H9 (cell line): Measurements from ENCODE around the gene FGA. TPM values are rescaled to one million over a fixed set of nuclear protein-coding genes. Genes with fewer than 3 reads are reported as not detected.

Source experiments
- DNase-seq: peaks from one replicate; pipeline ENCODE4 v3.0.0-alpha.2; 2017
- H2AFZ ChIP-seq: one replicate; pipeline ENCODE4 v1.6.1; 2013; ENCODE audit warnings: mild to moderate bottlenecking, low read length, control low read depth, moderate library complexity
- H2AK5ac ChIP-seq: 2 replicates; pipeline ENCODE4 v1.6.1; 2013; ENCODE audit warnings: low read length, control low read depth, mixed read lengths; ENCODE audit not compliant: insufficient read length
- H2BK120ac ChIP-seq: one replicate; pipeline ENCODE4 v1.6.1; 2013; ENCODE audit warnings: low read depth, mild to moderate bottlenecking, low read length, control low read depth, inconsistent platforms; ENCODE audit not compliant: poor library complexity, severe bottlenecking
- H2BK12ac ChIP-seq: 2 replicates; pipeline ENCODE4 v1.6.1; 2013; ENCODE audit warnings: low read length, control low read depth, mixed read lengths, low read depth; ENCODE audit not compliant: insufficient read length
- H2BK15ac ChIP-seq: 2 replicates; pipeline ENCODE4 v1.6.1; 2013; ENCODE audit warnings: low read depth, low read length, control low read depth
- H2BK20ac ChIP-seq: one replicate; pipeline ENCODE4 v1.6.1; 2013; ENCODE audit warnings: low read depth, mild to moderate bottlenecking, low read length, control low read depth, inconsistent platforms; ENCODE audit not compliant: poor library complexity, severe bottlenecking
- H2BK5ac ChIP-seq: 2 replicates; pipeline ENCODE4 v1.6.1; 2013; ENCODE audit warnings: low read length, control low read depth, mixed read lengths; ENCODE audit not compliant: insufficient read length
- H3K14ac ChIP-seq: 2 replicates; pipeline ENCODE4 v1.6.1; 2013; ENCODE audit warnings: low read length, control low read depth; ENCODE audit not compliant: insufficient read depth
- H3K18ac ChIP-seq: 2 replicates; pipeline ENCODE4 v1.6.1; 2013; ENCODE audit warnings: low read depth, mild to moderate bottlenecking, mixed read lengths, low read length, control low read depth; ENCODE audit not compliant: insufficient read length
- H3K23ac ChIP-seq: 2 replicates; pipeline ENCODE4 v1.6.1; 2013; ENCODE audit warnings: low read length, control low read depth, mixed read lengths, low read depth; ENCODE audit not compliant: insufficient read length
- H3K23me2 ChIP-seq: 2 replicates; pipeline ENCODE4 v1.6.1; 2013; ENCODE audit warnings: low read depth, mild to moderate bottlenecking, mixed read lengths, low read length, control low read depth; ENCODE audit not compliant: insufficient read length, poor library complexity, severe bottlenecking
- H3K27ac ChIP-seq: 2 replicates; pipeline ENCODE4 v1.5.1; 2013; ENCODE audit warnings: low read length, control low read depth, mixed read lengths, low read depth; ENCODE audit not compliant: insufficient read length
- H3K27me3 ChIP-seq: 2 replicates; pipeline ENCODE4 v1.6.1; 2013; ENCODE audit warnings: low read length, control low read depth, inconsistent platforms; ENCODE audit not compliant: insufficient read depth
- H3K4ac ChIP-seq: 2 replicates; pipeline ENCODE4 v1.6.1; 2013; ENCODE audit warnings: low read depth, mild to moderate bottlenecking, control low read depth, inconsistent platforms, low read length, moderate library complexity
- H3K4me1 ChIP-seq: 2 replicates; pipeline ENCODE4 v1.6.1; 2013; ENCODE audit warnings: low read length, control low read depth, inconsistent platforms; ENCODE audit not compliant: insufficient read depth
- H3K4me2 ChIP-seq: 2 replicates; pipeline ENCODE4 v1.6.1; 2013; ENCODE audit warnings: low read length, control low read depth, mixed read lengths; ENCODE audit not compliant: insufficient read length, insufficient read depth
- H3K56ac ChIP-seq: 2 replicates; pipeline ENCODE4 v1.6.1; 2013; ENCODE audit warnings: low read depth, mild to moderate bottlenecking, mixed read lengths, low read length, control low read depth; ENCODE audit not compliant: insufficient read length
- H3K79me1 ChIP-seq: 2 replicates; pipeline ENCODE4 v1.6.1; 2013; ENCODE audit warnings: low read depth, mild to moderate bottlenecking, moderate library complexity, low read length, control low read depth, inconsistent platforms; ENCODE audit not compliant: insufficient read depth, poor library complexity, severe bottlenecking
- H3K79me2 ChIP-seq: 2 replicates; pipeline ENCODE4 v1.6.1; 2013; ENCODE audit warnings: low read length, control low read depth, inconsistent platforms; ENCODE audit not compliant: insufficient read depth
- H3K9ac ChIP-seq: 2 replicates; pipeline ENCODE4 v1.6.1; 2013; ENCODE audit warnings: low read length, control low read depth, mixed read lengths; ENCODE audit not compliant: insufficient read length; ENCODE audit errors: extremely low read depth
- H3K9me3 ChIP-seq: one replicate; pipeline ENCODE4 v1.6.1; 2013; ENCODE audit warnings: low read depth, low read length, inconsistent platforms; ENCODE audit not compliant: control insufficient read depth
- H3T11ph ChIP-seq: one replicate; pipeline ENCODE4 v1.6.1; 2013; ENCODE audit warnings: mild to moderate bottlenecking, low read length, control low read depth, inconsistent platforms
- H4K20me1 ChIP-seq: one replicate; pipeline ENCODE4 v1.6.1; 2013; ENCODE audit not compliant: control insufficient read depth, insufficient read length, insufficient read depth
- H4K5ac ChIP-seq: 2 replicates; pipeline ENCODE4 v1.6.1; 2013; ENCODE audit warnings: low read depth, mild to moderate bottlenecking, mixed read lengths, low read length, control low read depth; ENCODE audit not compliant: insufficient read length
- H4K8ac ChIP-seq: replicated peaks from 2 replicates; pipeline ENCODE4 v1.6.1; 2013; ENCODE audit warnings: low read length, control low read depth, mixed read lengths, low read depth; ENCODE audit not compliant: insufficient read length
- H4K91ac ChIP-seq: 2 replicates; pipeline ENCODE4 v1.6.1; 2013; ENCODE audit warnings: low read depth, mild to moderate bottlenecking, moderate library complexity, mixed read lengths, low read length, control low read depth; ENCODE audit not compliant: insufficient read length
- H3K27ac Mint-ChIP-seq, 3 experiments: 2 replicates in 2 of 3; 3 replicates in 1 of 3; pipeline ENCODE4 v1.8.0; 2020 to 2021; ENCODE audit warnings: mixed read lengths in 3 of 3, mild to moderate bottlenecking in 1 of 3, moderate library complexity in 1 of 3
- H3K27me3 Mint-ChIP-seq: 2 replicates; pipeline ENCODE4 v1.8.0; 2021; ENCODE audit warnings: low read depth, mild to moderate bottlenecking, moderate library complexity, mixed read lengths
- H3K36me3 Mint-ChIP-seq, 3 experiments: 2 replicates in 2 of 3; 3 replicates in 1 of 3; pipeline ENCODE4 v1.8.0; 2020 to 2021; ENCODE audit warnings: low read depth in 3 of 3, mixed read lengths in 3 of 3; ENCODE audit not compliant: insufficient read depth in 1 of 3
- H3K4me1 Mint-ChIP-seq, 2 experiments: 2 replicates each; pipeline ENCODE4 v1.8.0; 2020; ENCODE audit warnings: mixed read lengths in 2 of 2
- H3K4me3 Mint-ChIP-seq, 2 experiments: 2 replicates in 1 of 2; 3 replicates in 1 of 2; pipeline ENCODE4 v1.8.0; 2020 to 2021; ENCODE audit warnings: mild to moderate bottlenecking in 2 of 2, mixed read lengths in 2 of 2, moderate library complexity in 1 of 2
- H3K9me3 Mint-ChIP-seq, 2 experiments: 2 replicates in 1 of 2; 3 replicates in 1 of 2; pipeline ENCODE4 v1.8.0; 2020; ENCODE audit warnings: mild to moderate bottlenecking in 2 of 2, mixed read lengths in 2 of 2, moderate library complexity in 1 of 2
- WGBS: extraction: QIAGEN DNeasy Blood & Tissue Kit; methylation state at CpG from one replicate; pipeline ENCODE4 v1.1.7; 2013; ENCODE audit warnings: missing lambda C conversion rate, low lambda C conversion rate, mixed read lengths; ENCODE audit not compliant: insufficient read length; ENCODE audit errors: extremely low coverage; 5-methylcytosine and 5-hydroxymethylcytosine counted together
- total RNA-seq: library from RNA; stranded (reverse); gene quantifications from 2 replicates; pipeline ENCODE4 v1.2.1, GENCODE V29; 2021
- TF ChIP-seq, protein P1 (sequence below): fragments of 200-600 bp; sonication (generic); conservative IDR thresholded peaks from 3 replicates; pipeline ENCODE4 v1.8.0; 2021; ENCODE audit warnings: antibody characterized with exemption, mild to moderate bottlenecking

Gene FGA
- total RNA-seq, 1 experiment from 2014 or later, result not detected

GRCh38 chr4:154566639-154567204 is 23.8 kb downstream of the FGA start:
- H2BK20ac ChIP-seq, result no peak overlapping the region
- H2AK5ac ChIP-seq, result no peak overlapping the region
- H3K27ac ChIP-seq, result no peak overlapping the region
- no peak overlapping the region for H3K4me2 ChIP-seq
- H3K9me3 ChIP-seq, result no peaks in the 10 kb centered on the region
- Mint-ChIP-seq H3K4me3 (no peak overlapping the region), H3K4me1 (peaks cover 0 to 4% of the 10 kb centered on the region in 2 experiments; a peak in 2 of 4 replicates), H3K36me3 (no peaks in the 10 kb centered on the region), H3K9me3 (no peaks in the 10 kb centered on the region), H3K27me3 (no peaks in the 10 kb centered on the region), H3K27ac (no peak overlapping the region; a peak in 1 of 7 replicates)
- H2BK12ac ChIP-seq, result no peak overlapping the region
- TF ChIP-seq, protein P1, sequence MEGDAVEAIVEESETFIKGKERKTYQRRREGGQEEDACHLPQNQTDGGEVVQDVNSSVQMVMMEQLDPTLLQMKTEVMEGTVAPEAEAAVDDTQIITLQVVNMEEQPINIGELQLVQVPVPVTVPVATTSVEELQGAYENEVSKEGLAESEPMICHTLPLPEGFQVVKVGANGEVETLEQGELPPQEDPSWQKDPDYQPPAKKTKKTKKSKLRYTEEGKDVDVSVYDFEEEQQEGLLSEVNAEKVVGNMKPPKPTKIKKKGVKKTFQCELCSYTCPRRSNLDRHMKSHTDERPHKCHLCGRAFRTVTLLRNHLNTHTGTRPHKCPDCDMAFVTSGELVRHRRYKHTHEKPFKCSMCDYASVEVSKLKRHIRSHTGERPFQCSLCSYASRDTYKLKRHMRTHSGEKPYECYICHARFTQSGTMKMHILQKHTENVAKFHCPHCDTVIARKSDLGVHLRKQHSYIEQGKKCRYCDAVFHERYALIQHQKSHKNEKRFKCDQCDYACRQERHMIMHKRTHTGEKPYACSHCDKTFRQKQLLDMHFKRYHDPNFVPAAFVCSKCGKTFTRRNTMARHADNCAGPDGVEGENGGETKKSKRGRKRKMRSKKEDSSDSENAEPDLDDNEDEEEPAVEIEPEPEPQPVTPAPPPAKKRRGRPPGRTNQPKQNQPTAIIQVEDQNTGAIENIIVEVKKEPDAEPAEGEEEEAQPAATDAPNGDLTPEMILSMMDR, result no peak
- no peak overlapping the region for H3K56ac ChIP-seq
- H3T11ph ChIP-seq, result no peak overlapping the region
- no peaks in the 10 kb centered on the region for H3K23me2 ChIP-seq
- no peak overlapping the region for H2BK120ac ChIP-seq
- peak overlapping the region; percentile 73 for H2AFZ ChIP-seq
- no peak overlapping the region for H3K9ac ChIP-seq
- H4K20me1 ChIP-seq, result no peaks in the 10 kb centered on the region
- no CpG with 5 or more reads among the region's 5 CpGs for WGBS
- H3K23ac ChIP-seq, result no peak overlapping the region
- no peaks in the 10 kb centered on the region for H3K4me1 ChIP-seq
- no peak for DNase-seq
- no peak overlapping the region for H4K8ac ChIP-seq
- H3K27me3 ChIP-seq, result no peaks in the 10 kb centered on the region
- H2BK15ac ChIP-seq, result no peak overlapping the region
- no peak overlapping the region for H3K14ac ChIP-seq
- H3K79me1 ChIP-seq, result no peaks in the 10 kb centered on the region
- no peaks in the 10 kb centered on the region for H3K79me2 ChIP-seq
- no peak overlapping the region for H4K5ac ChIP-seq
- no peak overlapping the region for H3K18ac ChIP-seq
- no peak overlapping the region for H4K91ac ChIP-seq
- H3K4ac ChIP-seq, result no peak overlapping the region
- H2BK5ac ChIP-seq, result no peak overlapping the region
